Measurements from ENCODE around the gene SRGAP1. TPM values are rescaled to one million over a fixed set of nuclear protein-coding genes. Genes with fewer than 3 reads are reported as not detected.

Gene SRGAP1
- total RNA-seq, 1 donor from 2014 or later = 5.7 TPM

- no peak overlapping the region for H3K27ac ChIP-seq (ENCODE audit: low read depth, low read length)
- no peaks in the 10 kb centered on the region for H3K9me3 ChIP-seq (ENCODE audit: control insufficient read depth in 3 of 3, low read length in 3 of 3)
- no peak overlapping the region for H3K9ac ChIP-seq (ENCODE audit: low read depth in 1 of 3, low read length in 3 of 3)
- H3K4me3 ChIP-seq (ENCODE audit: low read length in 3 of 3) = no peak overlapping the region
- peaks cover 0 to 6% (median 0%) of the 10 kb centered on the region in 3 donors for H3K4me1 ChIP-seq (ENCODE audit: control insufficient read depth in 3 of 3, insufficient read depth in 3 of 3, low read length in 3 of 3)
- H3K36me3 ChIP-seq (ENCODE audit: control insufficient read depth in 3 of 3, insufficient read depth in 3 of 3, low read length in 3 of 3) = no peaks in the 10 kb centered on the region
- H3K27me3 ChIP-seq (ENCODE audit: control insufficient read depth in 3 of 3, insufficient read depth in 3 of 3, low read length in 3 of 3) = no peaks in the 10 kb centered on the region
Observed at GRCh38 chr12:63913929-63914328, 69.4 kb downstream of the SRGAP1 start.

- Histone ChIP-seq H3K4me1 (ENCODE audit: control insufficient read depth in 3 of 3, insufficient read depth in 3 of 3, low read length in 3 of 3) (peaks cover 0 to 6% (median 0%) of the 10 kb centered on the region in 3 donors), H3K27ac (ENCODE audit: low read depth, low read length) (no peak overlapping the region), H3K9me3 (ENCODE audit: control insufficient read depth in 3 of 3, low read length in 3 of 3) (no peaks in the 10 kb centered on the region), H3K36me3 (ENCODE audit: control insufficient read depth in 3 of 3, insufficient read depth in 3 of 3, low read length in 3 of 3) (no peaks in the 10 kb centered on the region), H3K4me3 (ENCODE audit: low read length in 3 of 3) (no peak overlapping the region), H3K27me3 (ENCODE audit: control insufficient read depth in 3 of 3, insufficient read depth in 3 of 3, low read length in 3 of 3) (no peaks in the 10 kb centered on the region), H3K9ac (ENCODE audit: low read depth in 1 of 3, low read length in 3 of 3) (no peak overlapping the region)
Observed at GRCh38 chr12:63915105-63915800, 70.8 kb downstream of the SRGAP1 start.

- peaks cover 0 to 6% (median 0%) of the 10 kb centered on the region in 3 donors for H3K4me1 ChIP-seq (ENCODE audit: control insufficient read depth in 3 of 3, insufficient read depth in 3 of 3, low read length in 3 of 3)
- no peak overlapping the region for H3K27ac ChIP-seq (ENCODE audit: low read depth, low read length)
- H3K36me3 ChIP-seq (ENCODE audit: control insufficient read depth in 3 of 3, insufficient read depth in 3 of 3, low read length in 3 of 3) = no peaks in the 10 kb centered on the region
- H3K9ac ChIP-seq (ENCODE audit: low read depth in 1 of 3, low read length in 3 of 3) = no peak overlapping the region
- no peaks in the 10 kb centered on the region for H3K27me3 ChIP-seq (ENCODE audit: control insufficient read depth in 3 of 3, insufficient read depth in 3 of 3, low read length in 3 of 3)
- H3K9me3 ChIP-seq (ENCODE audit: control insufficient read depth in 3 of 3, low read length in 3 of 3) = no peaks in the 10 kb centered on the region
- no peak overlapping the region for H3K4me3 ChIP-seq (ENCODE audit: low read length in 3 of 3)
Observed at GRCh38 chr12:63916561-63917476, 72.3 kb downstream of the SRGAP1 start.

- H3K9ac ChIP-seq (ENCODE audit: low read depth in 1 of 3, low read length in 3 of 3) = no peak overlapping the region
- peaks cover 0 to 6% (median 0%) of the 10 kb centered on the region in 3 donors for H3K4me1 ChIP-seq (ENCODE audit: control insufficient read depth in 3 of 3, insufficient read depth in 3 of 3, low read length in 3 of 3)
- no peaks in the 10 kb centered on the region for H3K27me3 ChIP-seq (ENCODE audit: control insufficient read depth in 3 of 3, insufficient read depth in 3 of 3, low read length in 3 of 3)
- H3K9me3 ChIP-seq (ENCODE audit: control insufficient read depth in 3 of 3, low read length in 3 of 3) = no peaks in the 10 kb centered on the region
- peak overlapping the region; percentile 41 for H3K27ac ChIP-seq (ENCODE audit: low read depth, low read length)
- H3K36me3 ChIP-seq (ENCODE audit: control insufficient read depth in 3 of 3, insufficient read depth in 3 of 3, low read length in 3 of 3) = no peaks in the 10 kb centered on the region
- H3K4me3 ChIP-seq (ENCODE audit: low read length in 3 of 3) = no peak overlapping the region
Observed at GRCh38 chr12:63917477-63917862, 73.0 kb downstream of the SRGAP1 start.

GRCh38 chr12:63917864-63918799 is 73.6 kb downstream of the SRGAP1 start:
- Histone ChIP-seq H3K4me1 (ENCODE audit: control insufficient read depth in 3 of 3, insufficient read depth in 3 of 3, low read length in 3 of 3) (peaks cover 0 to 6% (median 0%) of the 10 kb centered on the region in 3 donors), H3K9me3 (ENCODE audit: control insufficient read depth in 3 of 3, low read length in 3 of 3) (no peaks in the 10 kb centered on the region), H3K27ac (ENCODE audit: low read depth, low read length) (peak overlapping the region; percentile 41), H3K9ac (ENCODE audit: low read depth in 1 of 3, low read length in 3 of 3) (no peak overlapping the region), H3K27me3 (ENCODE audit: control insufficient read depth in 3 of 3, insufficient read depth in 3 of 3, low read length in 3 of 3) (no peaks in the 10 kb centered on the region), H3K36me3 (ENCODE audit: control insufficient read depth in 3 of 3, insufficient read depth in 3 of 3, low read length in 3 of 3) (no peaks in the 10 kb centered on the region), H3K4me3 (ENCODE audit: low read length in 3 of 3) (no peak overlapping the region)

GRCh38 chr12:63918800-63919300 is 74.3 kb downstream of the SRGAP1 start:
- Histone ChIP-seq H3K27ac (ENCODE audit: low read depth, low read length) (peak overlapping the region; percentile 17), H3K27me3 (ENCODE audit: control insufficient read depth in 3 of 3, insufficient read depth in 3 of 3, low read length in 3 of 3) (no peaks in the 10 kb centered on the region)

GRCh38 chr12:63919756-63920155 is 75.3 kb downstream of the SRGAP1 start:
- Histone ChIP-seq H3K9me3 (ENCODE audit: control insufficient read depth in 3 of 3, low read length in 3 of 3) (no peaks in the 10 kb centered on the region), H3K27me3 (ENCODE audit: control insufficient read depth in 3 of 3, insufficient read depth in 3 of 3, low read length in 3 of 3) (no peaks in the 10 kb centered on the region), H3K36me3 (ENCODE audit: control insufficient read depth in 3 of 3, insufficient read depth in 3 of 3, low read length in 3 of 3) (no peaks in the 10 kb centered on the region), H3K27ac (ENCODE audit: low read depth, low read length) (no peak overlapping the region), H3K4me1 (ENCODE audit: control insufficient read depth in 3 of 3, insufficient read depth in 3 of 3, low read length in 3 of 3) (peaks cover 0 to 6% (median 0%) of the 10 kb centered on the region in 3 donors), H3K4me3 (ENCODE audit: low read length in 3 of 3) (no peak overlapping the region), H3K9ac (ENCODE audit: low read depth in 1 of 3, low read length in 3 of 3) (no peak overlapping the region)

More at GRCh38 chr12:63918800-63919300, 74.3 kb downstream of the SRGAP1 start:
- H3K4me3 ChIP-seq (ENCODE audit: low read length in 3 of 3) = no peak overlapping the region
- H3K4me1 ChIP-seq (ENCODE audit: control insufficient read depth in 3 of 3, insufficient read depth in 3 of 3, low read length in 3 of 3) = peaks cover 0 to 6% (median 0%) of the 10 kb centered on the region in 3 donors
- H3K9me3 ChIP-seq (ENCODE audit: control insufficient read depth in 3 of 3, low read length in 3 of 3) = no peaks in the 10 kb centered on the region
- no peak overlapping the region for H3K9ac ChIP-seq (ENCODE audit: low read depth in 1 of 3, low read length in 3 of 3)
- H3K36me3 ChIP-seq (ENCODE audit: control insufficient read depth in 3 of 3, insufficient read depth in 3 of 3, low read length in 3 of 3) = no peaks in the 10 kb centered on the region

- no peaks in the 10 kb centered on the region for H3K9me3 ChIP-seq (ENCODE audit: control insufficient read depth in 3 of 3, low read length in 3 of 3)
- H3K36me3 ChIP-seq (ENCODE audit: control insufficient read depth in 3 of 3, insufficient read depth in 3 of 3, low read length in 3 of 3) = no peaks in the 10 kb centered on the region
- H3K27ac ChIP-seq (ENCODE audit: low read depth, low read length) = no peak overlapping the region
- H3K4me3 ChIP-seq (ENCODE audit: low read length in 3 of 3) = no peak overlapping the region
- no peak overlapping the region for H3K9ac ChIP-seq (ENCODE audit: low read depth in 1 of 3, low read length in 3 of 3)
- peaks cover 0 to 4% (median 0%) of the 10 kb centered on the region in 3 donors for H3K4me1 ChIP-seq (ENCODE audit: control insufficient read depth in 3 of 3, insufficient read depth in 3 of 3, low read length in 3 of 3)
- no peaks in the 10 kb centered on the region for H3K27me3 ChIP-seq (ENCODE audit: control insufficient read depth in 3 of 3, insufficient read depth in 3 of 3, low read length in 3 of 3)
Observed at GRCh38 chr12:63921157-63921556, 76.7 kb downstream of the SRGAP1 start.

- no peak overlapping the region for H3K4me3 ChIP-seq (ENCODE audit: low read length in 3 of 3)
- no peaks in the 10 kb centered on the region for H3K36me3 ChIP-seq (ENCODE audit: control insufficient read depth in 3 of 3, insufficient read depth in 3 of 3, low read length in 3 of 3)
- no peaks in the 10 kb centered on the region for H3K9me3 ChIP-seq (ENCODE audit: control insufficient read depth in 3 of 3, low read length in 3 of 3)
- H3K27ac ChIP-seq (ENCODE audit: low read depth, low read length) = no peak overlapping the region
- H3K27me3 ChIP-seq (ENCODE audit: control insufficient read depth in 3 of 3, insufficient read depth in 3 of 3, low read length in 3 of 3) = no peaks in the 10 kb centered on the region
- H3K4me1 ChIP-seq (ENCODE audit: control insufficient read depth in 3 of 3, insufficient read depth in 3 of 3, low read length in 3 of 3) = no peaks in the 10 kb centered on the region
- no peak overlapping the region for H3K9ac ChIP-seq (ENCODE audit: low read depth in 1 of 3, low read length in 3 of 3)
Observed at GRCh38 chr12:63922474-63922873, 78.0 kb downstream of the SRGAP1 start.

All from skeletal muscle tissue (tissue), 4 donors.